Retinal pigment epithelial cell (primary cell): ENCODE results near the gene FLG2.

Source experiments
- DNase-seq: peaks from one replicate; pipeline ENCODE4 v3.0.0-alpha.2; 2010; ENCODE audit warnings: low read depth
- H3K4me3 ChIP-seq: 2 replicates; pipeline ENCODE4 v1.5.1; 2011; ENCODE audit warnings: mild to moderate bottlenecking, low read length, control low read depth, moderate library complexity
- CTCF ChIP-seq: conservative IDR thresholded peaks from 2 replicates; pipeline ENCODE4 v1.5.1; 2011; ENCODE audit warnings: low read depth, low read length, control low read depth, inconsistent platforms

Gene FLG2

GRCh38 chr1:152359906-152360305, at the start of gene FLG2:
Gene FLG2, minus strand, starts transcription at chr1:152360006. Its CDS starts 1,122 bp downstream, at chr1:152358884.
- no peak for DNase-seq
- no peak for TF ChIP-seq CTCF
- H3K4me3 ChIP-seq: no peak within 1 kb of the TSS

- no peak for DNase-seq
- H3K4me3 ChIP-seq: no peak overlapping the region
- no peak for TF ChIP-seq CTCF
Measured at GRCh38 chr1:152408664-152409063, 48.9 kb upstream of the FLG2 start.

- DNase-seq: no peak
- H3K4me3 ChIP-seq: no peak overlapping the region
- peak; percentile 59 for TF ChIP-seq CTCF
Measured at GRCh38 chr1:152398812-152399698, 39.2 kb upstream of the FLG2 start.

- H3K4me3 ChIP-seq: no peak overlapping the region
- DNase-seq: no peak
- TF ChIP-seq CTCF: peak; percentile 16
Measured at GRCh38 chr1:152397474-152397873, 37.7 kb upstream of the FLG2 start.

GRCh38 chr1:152394151-152394550, 34.3 kb upstream of the FLG2 start:
- DNase-seq: no peak
- no peak overlapping the region for H3K4me3 ChIP-seq
- TF ChIP-seq CTCF: no peak

GRCh38 chr1:152392909-152393308, 33.1 kb upstream of the FLG2 start:
- no peak overlapping the region for H3K4me3 ChIP-seq
- DNase-seq: peak; percentile 16
- TF ChIP-seq CTCF: no peak

- no peak overlapping the region for H3K4me3 ChIP-seq
- no peak for TF ChIP-seq CTCF
- no peak for DNase-seq
Measured at GRCh38 chr1:152388889-152389288, 29.1 kb upstream of the FLG2 start.
